Middle frontal gyrus (tissue), 1 donor: ENCODE results near the gene NCCRP1.

Source experiments
- DNase-seq: peaks from one replicate; pipeline ENCODE4 v3.0.0-alpha.2; 2015; ENCODE audit warnings: low spot score; ENCODE audit errors: extremely low spot score

NCCRP1 gene

GRCh38 chr19:39164289-39164688 is 32.5 kb upstream of the NCCRP1 start:
- DNase-seq: no peak

GRCh38 chr19:39165857-39166256 is 30.9 kb upstream of the NCCRP1 start:
- DNase-seq: no peak

DNA sequence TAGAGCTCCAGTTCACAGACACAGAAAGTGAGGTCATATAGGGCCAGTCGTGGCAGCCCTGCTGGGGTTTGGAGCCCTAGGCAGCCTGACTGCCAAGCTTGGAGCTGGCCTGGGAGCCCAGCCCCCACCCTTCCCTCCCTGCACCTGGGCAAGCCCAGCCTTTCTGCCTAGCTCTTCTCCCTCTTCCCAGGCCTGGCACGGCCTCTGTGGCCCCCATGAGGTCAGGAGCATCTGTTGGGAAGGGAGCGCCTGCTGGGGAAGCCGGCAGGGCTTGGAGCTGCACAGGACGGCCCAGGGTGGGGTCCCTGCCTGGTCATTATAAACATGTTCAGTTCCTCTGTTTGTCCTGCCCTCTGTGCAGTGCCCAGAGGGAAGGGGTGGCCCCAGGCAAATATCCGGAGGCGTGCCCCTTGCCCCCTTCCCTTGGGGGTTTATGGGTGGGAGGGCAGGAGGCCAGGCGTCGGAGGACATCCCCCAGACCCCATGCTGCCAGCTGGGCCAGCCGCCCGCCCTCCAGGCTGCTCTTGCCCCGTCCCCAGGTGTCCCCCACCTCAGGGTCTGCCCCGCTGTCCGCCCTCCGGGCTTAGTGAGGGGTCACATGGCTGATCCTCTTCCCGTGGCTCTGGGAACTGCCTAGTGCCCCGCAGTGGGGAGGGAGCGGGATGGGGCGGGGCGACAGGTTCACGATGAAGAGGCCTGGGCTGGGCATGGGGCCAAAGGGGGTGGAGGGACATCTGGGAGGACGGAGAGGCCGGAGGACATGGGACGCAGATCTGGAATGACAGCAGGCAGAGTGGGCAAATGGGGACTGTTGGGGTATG is 30.0 kb upstream of the NCCRP1 start:
- no peak for DNase-seq

DNA sequence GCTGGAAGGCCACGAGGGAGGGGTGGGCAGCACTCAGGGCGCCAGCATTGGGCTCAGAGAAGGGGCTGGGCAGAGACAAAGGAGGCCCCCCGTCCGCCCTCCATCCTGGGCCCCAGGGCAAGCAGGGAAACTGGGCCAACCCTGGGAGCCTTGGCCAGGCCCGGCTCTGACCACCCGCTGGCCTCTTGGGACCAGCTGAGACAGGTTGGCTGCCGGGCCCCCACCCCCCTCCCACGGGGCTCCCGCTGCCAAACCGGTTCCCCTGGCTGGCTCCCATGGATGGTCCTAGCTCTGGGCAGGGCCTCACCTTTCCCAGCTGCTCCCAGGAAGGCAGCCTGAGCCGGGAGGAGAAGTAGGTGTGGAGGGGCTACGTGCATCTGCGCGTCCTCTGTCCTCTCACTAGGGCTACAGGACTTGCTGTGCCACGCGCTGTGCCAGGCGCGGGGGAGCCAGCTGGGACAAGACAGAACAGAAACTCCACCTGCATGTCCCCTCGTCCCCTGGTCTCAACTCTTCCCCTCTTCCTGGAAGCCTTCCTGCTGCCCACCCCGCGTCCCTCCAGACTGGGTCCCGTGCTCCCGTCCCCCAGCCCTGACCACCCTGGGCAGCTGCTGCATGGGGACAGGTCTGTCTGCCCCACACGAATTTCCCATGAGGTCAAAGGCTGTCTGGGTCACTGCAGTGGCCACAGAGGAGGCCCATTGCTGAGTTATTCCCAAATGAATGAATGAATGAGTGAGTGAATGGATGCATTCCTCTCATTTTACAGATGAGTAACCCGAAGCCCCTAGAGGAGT is 29.1 kb upstream of the NCCRP1 start:
- no peak for DNase-seq

- no peak for DNase-seq
These were observed 28.3 kb upstream of the NCCRP1 start for GRCh38 chr19:39168258-39169142.

DNA sequence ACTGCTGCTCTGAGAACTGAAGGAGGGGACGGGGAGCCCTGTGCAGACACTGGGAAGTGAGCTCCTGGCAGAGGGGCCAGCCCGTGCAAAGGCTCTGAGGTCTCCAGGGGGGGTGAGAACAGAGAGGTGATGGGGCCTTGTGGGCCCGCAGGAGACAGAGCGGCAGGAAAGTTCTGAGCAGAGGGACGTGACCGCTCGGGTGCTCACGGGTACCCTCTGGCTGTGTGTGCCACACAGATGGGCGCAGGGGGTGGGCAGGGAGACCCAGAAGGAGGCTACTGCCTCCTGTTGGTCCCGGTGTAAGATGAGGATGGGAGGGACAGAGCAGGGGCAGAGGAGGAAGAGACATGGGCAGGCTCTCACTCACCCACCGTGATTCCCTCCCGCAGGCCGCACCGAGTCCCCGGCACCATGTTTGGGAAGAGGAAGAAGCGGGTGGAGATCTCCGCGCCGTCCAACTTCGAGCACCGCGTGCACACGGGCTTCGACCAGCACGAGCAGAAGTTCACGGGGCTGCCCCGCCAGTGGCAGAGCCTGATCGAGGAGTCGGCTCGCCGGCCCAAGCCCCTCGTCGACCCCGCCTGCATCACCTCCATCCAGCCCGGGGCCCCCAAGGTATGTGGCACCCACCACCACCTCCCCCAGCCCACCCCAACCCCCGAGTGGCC is 27.5 kb upstream of the NCCRP1 start:
- DNase-seq: no peak

DNA sequence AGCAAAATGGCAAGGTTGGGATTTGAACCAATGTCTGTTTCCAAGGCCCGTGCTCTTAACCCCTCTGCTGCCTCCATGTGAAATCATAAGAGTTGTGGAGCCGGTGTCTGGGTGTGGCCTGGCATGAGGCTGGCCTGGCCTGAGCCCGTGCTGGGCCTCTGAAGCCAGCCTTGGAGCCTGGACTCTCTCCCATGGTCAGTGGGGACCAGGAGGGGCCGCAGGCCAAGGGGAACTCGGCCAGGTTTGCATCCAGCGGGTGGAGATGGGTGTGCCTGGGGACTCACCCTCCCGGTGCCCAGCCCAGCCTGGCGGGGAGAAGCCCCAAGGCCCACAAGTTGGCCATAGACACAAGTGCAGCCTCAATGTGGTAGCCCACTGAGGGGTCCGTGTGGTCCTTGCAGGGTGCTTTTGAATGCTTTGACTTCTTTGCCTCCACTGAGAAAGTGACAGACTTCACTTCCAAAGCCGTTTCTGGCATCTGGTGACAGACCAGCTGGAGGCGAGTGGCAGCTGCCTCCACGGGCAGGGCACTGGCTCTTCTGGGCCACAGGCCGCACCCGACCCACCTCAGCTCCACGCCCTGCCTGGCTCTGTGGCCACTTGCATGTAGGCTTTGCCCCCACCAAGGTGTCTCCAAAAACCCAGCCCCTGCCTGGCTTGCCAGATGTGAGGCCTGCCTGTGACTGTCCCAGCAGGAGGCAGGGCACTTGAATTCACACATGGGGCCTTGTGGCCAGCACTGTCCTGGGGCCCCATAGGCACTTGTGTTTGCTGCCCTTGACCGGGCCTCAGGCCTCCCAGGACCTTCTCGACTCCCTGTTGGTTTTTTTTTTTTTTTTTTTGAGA is 26.2 kb upstream of the NCCRP1 start:
- DNase-seq: no peak

GRCh38 chr19:39171479-39172465 is 25.0 kb upstream of the NCCRP1 start:
- no peak for DNase-seq

DNA sequence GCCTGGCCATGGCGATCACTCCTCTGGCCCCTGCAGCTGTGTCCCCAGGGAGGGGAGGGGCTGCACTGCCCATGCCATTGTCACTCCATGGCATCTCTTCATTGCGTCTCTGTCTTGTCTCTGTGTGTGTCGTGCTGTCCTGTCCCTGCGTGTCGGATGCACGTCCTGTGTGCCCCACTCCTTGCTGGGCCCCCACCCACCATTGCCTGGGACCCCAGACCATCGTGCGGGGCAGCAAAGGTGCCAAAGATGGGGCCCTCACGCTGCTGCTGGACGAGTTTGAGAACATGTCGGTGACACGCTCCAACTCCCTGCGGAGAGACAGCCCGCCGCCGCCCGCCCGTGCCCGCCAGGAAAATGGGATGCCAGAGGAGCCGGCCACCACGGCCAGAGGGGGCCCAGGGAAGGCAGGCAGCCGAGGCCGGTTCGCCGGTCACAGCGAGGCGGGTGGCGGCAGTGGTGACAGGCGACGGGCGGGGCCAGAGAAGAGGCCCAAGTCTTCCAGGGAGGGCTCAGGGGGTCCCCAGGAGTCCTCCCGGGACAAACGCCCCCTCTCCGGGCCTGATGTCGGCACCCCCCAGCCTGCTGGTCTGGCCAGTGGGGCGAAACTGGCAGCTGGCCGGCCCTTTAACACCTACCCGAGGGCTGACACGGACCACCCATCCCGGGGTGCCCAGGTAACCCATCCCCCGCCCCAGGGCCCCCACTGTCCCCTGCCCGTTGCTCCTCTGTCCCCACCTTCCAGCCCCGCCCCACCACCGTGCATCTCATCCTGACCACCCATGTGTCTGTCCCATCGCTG is 23.9 kb upstream of the NCCRP1 start:
- DNase-seq: no peak

GRCh38 chr19:39173502-39173991 is 23.2 kb upstream of the NCCRP1 start:
- DNase-seq: no peak

DNA sequence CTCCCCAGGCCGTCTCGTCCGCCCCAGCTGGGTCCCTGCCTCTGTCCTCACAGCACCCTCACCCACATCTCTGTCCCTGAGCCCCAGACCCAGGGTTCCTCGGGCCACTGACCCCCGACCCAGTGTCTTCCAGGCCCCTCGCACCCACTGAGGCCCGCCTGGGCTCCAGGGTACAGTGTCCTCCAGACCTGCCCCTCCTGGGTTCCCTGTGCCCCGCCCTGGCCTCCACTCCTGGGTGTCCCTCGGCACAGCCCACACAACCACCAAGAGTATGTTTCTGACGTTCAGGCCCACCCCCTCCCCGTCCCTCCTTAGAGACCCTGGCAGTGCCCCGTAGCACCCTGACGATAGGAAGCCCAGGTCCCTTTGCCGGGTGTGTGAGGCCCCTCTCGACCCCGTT is 22.6 kb upstream of the NCCRP1 start:
- DNase-seq: no peak

DNA sequence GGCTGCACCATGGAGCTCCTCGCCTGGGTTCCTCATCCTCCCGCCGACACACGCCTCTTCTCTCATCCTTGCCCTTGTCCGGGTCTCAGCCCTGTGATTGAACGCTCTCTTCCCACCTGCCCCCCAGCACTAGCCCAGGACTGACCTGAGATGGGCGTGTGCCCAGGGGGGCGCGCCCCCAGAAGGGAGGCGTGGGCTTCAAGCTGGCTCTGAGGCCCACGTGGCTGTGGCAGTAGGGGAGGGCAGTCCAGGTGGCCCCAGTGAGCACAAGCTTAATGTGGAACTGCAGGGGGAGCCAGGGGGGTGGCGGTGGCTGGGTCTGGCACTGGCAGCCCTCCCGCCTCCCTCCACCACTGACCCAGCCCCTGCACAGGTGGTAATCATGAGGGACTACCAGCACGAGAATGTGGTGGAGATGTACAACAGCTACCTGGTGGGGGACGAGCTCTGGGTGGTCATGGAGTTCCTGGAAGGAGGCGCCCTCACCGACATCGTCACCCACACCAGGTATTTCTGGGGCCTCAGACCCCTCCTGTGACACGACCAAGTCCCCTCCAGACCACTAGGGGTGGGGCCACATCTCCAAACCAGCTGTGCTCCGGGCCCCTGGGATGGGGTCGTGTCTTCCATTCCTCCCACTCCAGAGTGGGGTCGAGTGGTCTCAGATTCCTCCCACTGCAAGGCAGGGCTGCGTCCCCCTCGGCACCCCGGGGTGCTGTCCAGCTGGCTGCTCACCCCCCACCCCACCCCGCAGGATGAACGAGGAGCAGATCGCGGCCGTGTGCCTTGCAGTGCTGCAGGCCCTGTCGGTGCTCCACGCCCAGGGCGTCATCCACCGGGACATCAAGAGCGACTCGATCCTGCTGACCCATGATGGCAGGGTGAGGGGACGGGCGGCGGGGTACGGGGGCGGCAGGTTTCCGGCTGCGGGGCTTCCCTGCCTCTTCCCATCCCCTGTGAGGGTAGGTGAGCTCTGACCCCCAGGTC is 21.9 kb upstream of the NCCRP1 start:
- no peak for DNase-seq

DNA sequence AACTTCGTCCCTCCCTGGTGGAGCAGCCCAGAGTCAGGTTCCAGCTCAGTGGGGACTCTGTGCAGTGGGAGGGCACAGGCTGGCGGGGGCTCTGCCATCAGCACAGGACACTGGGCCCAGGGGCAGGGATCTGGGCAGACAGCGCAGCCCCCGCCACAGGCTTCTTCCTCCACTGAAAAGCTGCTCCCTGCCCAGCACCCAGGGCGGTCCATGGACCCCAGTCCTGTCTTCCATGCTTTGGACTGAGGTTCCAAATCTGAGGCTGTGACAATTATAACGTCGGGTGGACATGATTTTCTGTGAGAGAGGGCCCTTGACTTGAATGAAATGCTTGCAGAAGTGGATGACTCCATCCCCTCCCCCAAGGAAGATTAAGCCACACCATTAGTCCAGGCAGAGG is 21.2 kb upstream of the NCCRP1 start:
- no peak for DNase-seq

DNA sequence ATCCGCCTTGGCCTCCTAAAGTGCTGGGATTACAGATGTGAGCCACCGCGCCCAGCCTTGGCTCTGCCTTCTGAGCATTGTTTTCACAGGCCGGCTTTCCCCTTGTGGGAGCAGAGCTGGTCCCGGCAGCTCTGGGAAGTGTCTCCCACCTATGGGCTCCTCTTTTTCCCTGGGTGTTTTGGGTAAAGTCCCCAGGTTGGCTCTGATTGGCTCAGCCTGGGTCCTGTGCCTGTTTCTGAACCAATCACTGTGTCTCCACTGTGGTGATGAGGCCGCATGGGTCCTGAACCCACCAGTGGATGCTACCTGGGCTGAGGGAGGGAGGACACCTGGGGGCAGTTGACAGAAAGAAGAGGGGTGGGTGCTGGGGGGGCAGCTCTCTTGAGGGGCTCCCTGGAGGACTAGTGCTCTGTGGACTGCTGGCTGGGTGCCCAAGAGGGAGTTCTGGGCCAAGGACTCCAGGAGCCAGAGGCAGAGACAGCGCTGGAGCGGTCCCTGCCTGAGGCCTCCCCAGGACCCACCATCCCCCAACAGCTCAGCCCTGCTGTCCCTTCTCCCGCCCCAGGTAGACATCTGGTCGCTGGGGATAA is 19.6 kb upstream of the NCCRP1 start:
- no peak for DNase-seq

DNA sequence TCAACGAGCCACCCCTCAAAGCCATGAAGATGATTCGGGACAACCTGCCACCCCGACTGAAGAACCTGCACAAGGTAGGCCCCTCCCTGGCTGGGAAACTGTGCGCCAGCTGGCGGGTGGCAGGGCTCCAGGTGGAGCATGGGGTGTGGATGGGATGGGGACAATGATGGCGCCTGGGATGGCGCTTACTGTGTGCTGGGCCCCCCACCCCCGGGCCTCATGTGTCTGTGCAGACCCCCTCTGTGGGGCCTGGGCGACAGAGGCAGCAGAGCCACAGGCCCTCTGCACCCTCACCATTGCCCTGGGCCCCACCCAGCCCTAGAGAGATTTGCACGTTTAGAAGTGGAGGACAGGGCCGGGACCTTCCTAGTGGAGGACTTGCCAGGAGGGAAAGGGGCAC is 19.0 kb upstream of the NCCRP1 start:
- no peak for DNase-seq

DNA sequence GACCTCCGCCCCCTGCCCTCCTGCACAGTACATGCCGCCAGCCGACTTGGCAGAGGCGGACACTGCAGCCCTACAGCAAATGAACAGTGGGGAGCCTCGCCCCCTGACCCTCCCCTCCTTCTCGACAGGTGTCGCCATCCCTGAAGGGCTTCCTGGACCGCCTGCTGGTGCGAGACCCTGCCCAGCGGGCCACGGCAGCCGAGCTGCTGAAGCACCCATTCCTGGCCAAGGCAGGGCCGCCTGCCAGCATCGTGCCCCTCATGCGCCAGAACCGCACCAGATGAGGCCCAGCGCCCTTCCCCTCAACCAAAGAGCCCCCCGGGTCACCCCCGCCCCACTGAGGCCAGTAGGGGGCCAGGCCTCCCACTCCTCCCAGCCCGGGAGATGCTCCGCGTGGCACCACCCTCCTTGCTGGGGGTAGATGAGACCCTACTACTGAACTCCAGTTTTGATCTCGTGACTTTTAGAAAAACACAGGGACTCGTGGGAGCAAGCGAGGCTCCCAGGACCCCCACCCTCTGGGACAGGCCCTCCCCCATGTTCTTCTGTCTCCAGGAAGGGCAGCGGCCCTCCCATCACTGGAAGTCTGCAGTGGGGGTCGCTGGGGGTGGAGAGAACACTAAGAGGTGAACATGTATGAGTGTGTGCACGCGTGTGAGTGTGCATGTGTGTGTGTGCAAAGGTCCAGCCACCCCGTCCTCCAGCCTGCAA is 18.3 kb upstream of the NCCRP1 start:
- no peak for DNase-seq
